Osteocyte (in vitro differentiated cells): Measurements from ENCODE around the gene IFT122. TPM values are rescaled to one million over a fixed set of nuclear protein-coding genes. Genes with fewer than 3 reads are reported as not detected.
"Not testable (repeated sequence)": the region's sequence is repeated elsewhere in the genome, so short reads cannot be mapped to it uniquely, and the experiment has no call there.

Source experiments
- DNase-seq: peaks from one replicate; pipeline ENCODE4 v3.0.0; 2021; ENCODE audit warnings: mixed read lengths; ENCODE audit not compliant: unreplicated experiment; ENCODE audit errors: extremely low spot score
- H3K27ac Mint-ChIP-seq: one replicate; pipeline ENCODE4 v1.8.0; 2021; ENCODE audit warnings: mild to moderate bottlenecking, mixed read lengths; ENCODE audit not compliant: unreplicated experiment
- H3K27me3 Mint-ChIP-seq: one replicate; pipeline ENCODE4 v1.8.0; 2021; ENCODE audit warnings: mixed read lengths; ENCODE audit not compliant: unreplicated experiment
- H3K36me3 Mint-ChIP-seq: one replicate; pipeline ENCODE4 v1.8.0; 2021; ENCODE audit warnings: mixed read lengths; ENCODE audit not compliant: unreplicated experiment
- H3K4me1 Mint-ChIP-seq: one replicate; pipeline ENCODE4 v1.8.0; 2021; ENCODE audit warnings: mixed read lengths; ENCODE audit not compliant: unreplicated experiment
- H3K4me3 Mint-ChIP-seq: one replicate; pipeline ENCODE4 v1.8.0; 2021; ENCODE audit warnings: mild to moderate bottlenecking, moderate library complexity, mixed read lengths; ENCODE audit not compliant: unreplicated experiment
- H3K9me3 Mint-ChIP-seq: one replicate; pipeline ENCODE4 v1.8.0; 2021; ENCODE audit warnings: mixed read lengths; ENCODE audit not compliant: unreplicated experiment
- CTCF ChIP-seq: fragments of 200-600 bp; sonication (generic); IDR thresholded peaks from 2 replicates; pipeline ENCODE4 v1.5.0; 2021; ENCODE audit warnings: antibody characterized with exemption, mild to moderate bottlenecking, moderate library complexity
- total RNA-seq: library from RNA; stranded (reverse); gene quantifications from 2 replicates; pipeline ENCODE4 v1.2.1, GENCODE V29; 2021

Gene IFT122
- total RNA-seq, 1 donor from 2014 or later, result 25.9 TPM

- Mint-ChIP-seq H3K36me3 (peaks cover 28% of the 10 kb centered on the region), H3K9me3 (no peaks in the 10 kb centered on the region), H3K4me3 (no peak overlapping the region), H3K4me1 (no peaks in the 10 kb centered on the region), H3K27me3 (no peaks in the 10 kb centered on the region), H3K27ac (no peak overlapping the region)
- TF ChIP-seq CTCF, result no peak
- no peak for DNase-seq
Observed at GRCh38 chr3:129473067-129473768, 33.2 kb downstream of the IFT122 start.

GRCh38 chr3:129473769-129474152, 33.7 kb downstream of the IFT122 start:
- H3K27me3 Mint-ChIP-seq, result no peaks in the 10 kb centered on the region
- no peak for DNase-seq
- H3K9me3 Mint-ChIP-seq, result no peaks in the 10 kb centered on the region
- peaks cover 28% of the 10 kb centered on the region for H3K36me3 Mint-ChIP-seq
- no peak overlapping the region for H3K4me3 Mint-ChIP-seq
- TF ChIP-seq CTCF, result no peak
- H3K27ac Mint-ChIP-seq, result no peak overlapping the region
- H3K4me1 Mint-ChIP-seq, result no peaks in the 10 kb centered on the region

GRCh38 chr3:129474984-129475804, 35.2 kb downstream of the IFT122 start:
- no peak for DNase-seq
- H3K4me3 Mint-ChIP-seq, result no peak overlapping the region
- H3K27ac Mint-ChIP-seq, result no peak overlapping the region
- H3K27me3 Mint-ChIP-seq, result no peaks in the 10 kb centered on the region
- H3K4me1 Mint-ChIP-seq, result no peaks in the 10 kb centered on the region
- no peaks in the 10 kb centered on the region for H3K9me3 Mint-ChIP-seq
- TF ChIP-seq CTCF, result no peak
- H3K36me3 Mint-ChIP-seq, result peaks cover 30% of the 10 kb centered on the region

GRCh38 chr3:129475863-129476262, 35.8 kb downstream of the IFT122 start:
- no peak overlapping the region for H3K4me3 Mint-ChIP-seq
- H3K27me3 Mint-ChIP-seq, result no peaks in the 10 kb centered on the region
- peaks cover 3% of the 10 kb centered on the region for H3K4me1 Mint-ChIP-seq
- no peak overlapping the region for H3K27ac Mint-ChIP-seq
- no peak for TF ChIP-seq CTCF
- DNase-seq, result no peak
- peaks cover 33% of the 10 kb centered on the region for H3K36me3 Mint-ChIP-seq
- H3K9me3 Mint-ChIP-seq, result no peaks in the 10 kb centered on the region

GRCh38 chr3:129476586-129476985, 36.6 kb downstream of the IFT122 start:
- Mint-ChIP-seq H3K27me3 (no peaks in the 10 kb centered on the region), H3K36me3 (peaks cover 33% of the 10 kb centered on the region), H3K27ac (no peak overlapping the region), H3K4me3 (no peak overlapping the region), H3K9me3 (no peaks in the 10 kb centered on the region), H3K4me1 (peaks cover 9% of the 10 kb centered on the region)
- no peak for DNase-seq
- no peak for TF ChIP-seq CTCF

GRCh38 chr3:129481225-129481765, 41.3 kb downstream of the IFT122 start:
- peaks cover 20% of the 10 kb centered on the region for H3K4me1 Mint-ChIP-seq
- not testable (repeated sequence) for DNase-seq, H3K27ac Mint-ChIP-seq, H3K27me3 Mint-ChIP-seq, H3K9me3 Mint-ChIP-seq, H3K4me3 Mint-ChIP-seq
- H3K36me3 Mint-ChIP-seq, result peaks cover 35% of the 10 kb centered on the region
